RPMI7951 (cell line): ENCODE data around the gene ZNF428. TPM values are rescaled to one million over a fixed set of nuclear protein-coding genes. Genes with fewer than 3 reads are reported as not detected.
"Not testable (repeated sequence)": the region's sequence is repeated elsewhere in the genome, so short reads cannot be mapped to it uniquely, and the experiment has no call there.

Source experiments
- DNase-seq: peaks from one replicate; pipeline ENCODE4 v3.0.0-alpha.2; 2012; ENCODE audit warnings: low read depth
- total RNA-seq: library from RNA; depleted of rRNA; stranded (reverse); fragments of >200 nt; shearing (Covaris generic); gene quantifications from 2 replicates; pipeline ENCODE4 v1.2.3, GENCODE V29; 2014; rRNA removed

Gene ZNF428
- total RNA-seq = 49.5 and 62.6 TPM in 2 replicates

- DNase-seq = peak; percentile 92
Measured at GRCh38 chr19:43619262-43620060, at the start of gene ZNF428. TSS of gene ZNF428 (minus strand) at chr19:43619629. CDS start at chr19:43614304, 5,325 bp downstream.

GRCh38 chr19:43668406-43669109 lies 49.1 kb upstream of the ZNF428 start:
- peak; percentile 99 for DNase-seq

GRCh38 chr19:43667876-43668405 lies 48.5 kb upstream of the ZNF428 start:
- DNase-seq = no peak

GRCh38 chr19:43667126-43667875 lies 47.9 kb upstream of the ZNF428 start:
- DNase-seq = no peak

- no peak for DNase-seq
Measured at GRCh38 chr19:43664018-43664417, 44.6 kb upstream of the ZNF428 start.

GRCh38 chr19:43662487-43662886 lies 43.1 kb upstream of the ZNF428 start:
- DNase-seq = no peak

- no peak for DNase-seq
Measured at GRCh38 chr19:43660971-43661360, 41.5 kb upstream of the ZNF428 start.

- DNase-seq = no peak
Measured at GRCh38 chr19:43660301-43660970, 41.0 kb upstream of the ZNF428 start.

GRCh38 chr19:43658494-43658893 lies 39.1 kb upstream of the ZNF428 start:
- DNase-seq = no peak

GRCh38 chr19:43658001-43658400 lies 38.6 kb upstream of the ZNF428 start:
- DNase-seq = no peak

GRCh38 chr19:43656436-43656835 lies 37.0 kb upstream of the ZNF428 start:
- no peak for DNase-seq

GRCh38 chr19:43652546-43652874 lies 33.1 kb upstream of the ZNF428 start:
- DNase-seq = no peak

GRCh38 chr19:43651758-43652545 lies 32.5 kb upstream of the ZNF428 start:
- peak; percentile 63 for DNase-seq

GRCh38 chr19:43650276-43650675 lies 30.8 kb upstream of the ZNF428 start:
- not testable (repeated sequence) for DNase-seq

GRCh38 chr19:43649514-43649913 lies 30.1 kb upstream of the ZNF428 start:
- DNase-seq = no peak

GRCh38 chr19:43648633-43649032 lies 29.2 kb upstream of the ZNF428 start:
- no peak for DNase-seq

- no peak for DNase-seq
Measured at GRCh38 chr19:43644181-43644580, 24.8 kb upstream of the ZNF428 start.

GRCh38 chr19:43643326-43643725 lies 23.9 kb upstream of the ZNF428 start:
- no peak for DNase-seq

- DNase-seq = no peak
Measured at GRCh38 chr19:43642531-43642930, 23.1 kb upstream of the ZNF428 start.

GRCh38 chr19:43641333-43641732 lies 21.9 kb upstream of the ZNF428 start:
- DNase-seq = no peak

- no peak for DNase-seq
Measured at GRCh38 chr19:43640424-43640757, 21.0 kb upstream of the ZNF428 start.
